NB4 (cell line): Measurements from ENCODE around the gene SORT1.

Source experiments
- MYC ChIP-seq: IDR thresholded peaks from 2 replicates; pipeline ENCODE4 v1.6.1; 2011; ENCODE audit warnings: low read depth, low read length
- POLR2A ChIP-seq: IDR thresholded peaks from 2 replicates; pipeline ENCODE4 v1.6.1; 2011; ENCODE audit warnings: mild to moderate bottlenecking; ENCODE audit not compliant: insufficient read length; ENCODE audit errors: extremely low read depth

DNA sequence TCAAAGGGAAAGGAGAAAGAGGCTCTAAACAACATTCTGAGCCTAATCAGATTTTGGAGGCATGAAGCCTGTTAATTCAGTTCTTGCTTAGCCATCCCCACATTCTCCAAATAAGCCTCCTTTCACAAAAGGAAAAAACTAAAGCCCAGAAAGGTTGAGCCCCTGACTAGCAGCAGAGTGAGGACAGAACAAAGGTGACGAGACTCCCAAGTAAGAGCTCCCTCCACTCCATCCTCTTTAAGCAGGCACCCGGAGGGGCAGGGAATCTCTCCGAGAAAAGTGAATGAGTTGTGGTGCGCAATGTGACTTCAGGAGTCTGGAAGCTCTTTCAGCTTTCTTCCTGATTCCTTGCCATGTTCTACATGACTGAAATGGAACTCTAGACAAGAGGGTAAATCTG, 47.5 kb downstream of the SORT1 start:
- TF ChIP-seq MYC, result no peak
- TF ChIP-seq POLR2A, result no peak
